Coronary artery (tissue), 2 donors: ENCODE data around the gene PITPNC1.

ENCODE experiments used
- DNase-seq: peaks from one replicate; pipeline ENCODE4 v3.0.0-alpha.2; 2017; ENCODE audit warnings: low spot score
- H3K27ac ChIP-seq, 2 donors: fragments of 200-600 bp; sonication (generic); one replicate each; pipeline ENCODE4 v1.5.1; 2016 to 2019
- H3K4me3 ChIP-seq: fragments of 200-600 bp; sonication (generic); 2 replicates; pipeline ENCODE4 v1.5.1; 2016; ENCODE audit warnings: mild to moderate bottlenecking, moderate library complexity
- CTCF ChIP-seq: fragments of 200-600 bp; sonication (generic); IDR thresholded peaks from one replicate; pipeline ENCODE4 v1.5.1; 2019; ENCODE audit warnings: antibody characterized with exemption

The PITPNC1 gene

GRCh38 chr17:67390646-67391361, 13.7 kb downstream of the PITPNC1 start:
- H3K27ac ChIP-seq, result peak overlapping the region in 1 of 2 donors; percentile 31
- no peak overlapping the region for H3K4me3 ChIP-seq
- DNase-seq, result no peak
- no peak for TF ChIP-seq CTCF

- DNase-seq, result no peak
Observed at GRCh38 chr17:67392111-67392510, 15.0 kb downstream of the PITPNC1 start.

GRCh38 chr17:67393809-67394397, 16.8 kb downstream of the PITPNC1 start:
- no peak for DNase-seq
- TF ChIP-seq CTCF, result no peak
- H3K27ac ChIP-seq, result no peak overlapping the region
- H3K4me3 ChIP-seq, result no peak overlapping the region

More at GRCh38 chr17:67392111-67392510, 15.0 kb downstream of the PITPNC1 start:
- H3K4me3 ChIP-seq, result no peak overlapping the region
- TF ChIP-seq CTCF, result no peak
- no peak overlapping the region for H3K27ac ChIP-seq

GRCh38 chr17:67399676-67400075, 22.6 kb downstream of the PITPNC1 start:
- no peak for DNase-seq
- Histone ChIP-seq H3K4me3 (no peak overlapping the region), H3K27ac (no peak overlapping the region)
- no peak for TF ChIP-seq CTCF

- TF ChIP-seq CTCF, result no peak
- no peak for DNase-seq
- Histone ChIP-seq H3K27ac (no peak overlapping the region), H3K4me3 (no peak overlapping the region)
Observed at GRCh38 chr17:67400193-67400592, 23.1 kb downstream of the PITPNC1 start.

- DNase-seq, result no peak
- H3K27ac ChIP-seq, result no peak overlapping the region
Observed at GRCh38 chr17:67401106-67401505, 24.0 kb downstream of the PITPNC1 start.

More at GRCh38 chr17:67401106-67401505, 24.0 kb downstream of the PITPNC1 start:
- no peak for TF ChIP-seq CTCF
- H3K4me3 ChIP-seq, result no peak overlapping the region
